Stimulated activated CD4-positive, alpha-beta T cell treated with anti-CD3 and anti-CD28 coated beads, Interleukin-12 subunit alpha, Interleukin-12 subunit beta, amount 100 ng/mL, for 4 hours (primary cell): ENCODE measurements around the gene CUTA.

Source experiments
- DNase-seq: peaks from one replicate; pipeline ENCODE4 v3.0.0-alpha.2; 2020

Gene CUTA

GRCh38 chr6:33417903-33418689 lies at the start of gene CUTA:
CUTA (minus strand) TSS chr6:33418107; CDS start chr6:33418000, 107 bp downstream.
- peak; percentile 95 for DNase-seq

GRCh38 chr6:33467091-33467490 lies 49.2 kb upstream of the CUTA start:
- no peak for DNase-seq

- no peak for DNase-seq
These were observed 48.3 kb upstream of the CUTA start for GRCh38 chr6:33466075-33466735.

- no peak for DNase-seq
These were observed 41.3 kb upstream of the CUTA start for GRCh38 chr6:33459226-33459625.

- DNase-seq = no peak
These were observed 40.8 kb upstream of the CUTA start for GRCh38 chr6:33458676-33459075.

GRCh38 chr6:33456156-33456555 lies 38.2 kb upstream of the CUTA start:
- no peak for DNase-seq

GRCh38 chr6:33455051-33455450 lies 37.1 kb upstream of the CUTA start:
- DNase-seq = no peak

GRCh38 chr6:33454009-33454946 lies 36.4 kb upstream of the CUTA start, which contains the start of gene ZBTB9:
ZBTB9 (plus strand) TSS chr6:33454576; CDS start chr6:33455101, 525 bp downstream.
- peak; percentile 89 for DNase-seq

- DNase-seq = no peak
These were observed 35.6 kb upstream of the CUTA start for GRCh38 chr6:33453393-33454008.

- no peak for DNase-seq
These were observed 34.6 kb upstream of the CUTA start for GRCh38 chr6:33452496-33452895.

GRCh38 chr6:33451606-33452005 lies 33.7 kb upstream of the CUTA start:
- DNase-seq = no peak

GRCh38 chr6:33450434-33450833 lies 32.5 kb upstream of the CUTA start:
- DNase-seq = no peak

- DNase-seq = no peak
These were observed 28.4 kb upstream of the CUTA start for GRCh38 chr6:33446356-33446755.

- no peak for DNase-seq
These were observed 27.3 kb upstream of the CUTA start for GRCh38 chr6:33445119-33445603.

- no peak for DNase-seq
These were observed 26.0 kb upstream of the CUTA start for GRCh38 chr6:33443619-33444504.

- DNase-seq = no peak
These were observed 25.1 kb upstream of the CUTA start for GRCh38 chr6:33443025-33443424.

- no peak for DNase-seq
These were observed 24.4 kb upstream of the CUTA start for GRCh38 chr6:33442283-33442682.

GRCh38 chr6:33441457-33441856 lies 23.6 kb upstream of the CUTA start:
- DNase-seq = no peak

GRCh38 chr6:33440649-33441309 lies 22.9 kb upstream of the CUTA start:
- no peak for DNase-seq

GRCh38 chr6:33439956-33440648 lies 22.2 kb upstream of the CUTA start:
- DNase-seq = no peak
